A673 (cell line): ENCODE results near the gene SEZ6L2. TPM values are rescaled to one million over a fixed set of nuclear protein-coding genes. Genes with fewer than 3 reads are reported as not detected.

Experiments
- BruUV-seq: library from RNA; stranded (reverse); fragments of 400-500 nt; replicated peaks from 2 replicates; lab custom pipeline; 2021; lab: Mats Ljungman, UMichigan
- CTCF ChIA-PET: fragments of 300-600 bp; sonication (Branson Sonifier 250); formaldehyde crosslinking; loops from one replicate; lab custom pipeline; 2022; ENCODE audit warnings: antibody characterized with exemption; lab: Charles Lee
- POLR2A ChIA-PET: fragments of 300-600 bp; sonication (Branson Sonifier 250); formaldehyde crosslinking; loops from one replicate; lab custom pipeline; 2022; ENCODE audit warnings: antibody characterized with exemption; ENCODE audit not compliant: low non-redundant PET; lab: Charles Lee
- DNase-seq: peaks from one replicate; pipeline ENCODE4 v3.0.0-alpha.2; 2015; ENCODE audit warnings: low spot score
- H3K27ac ChIP-seq: fragments of 200-600 bp; sonication (generic); 2 replicates; pipeline ENCODE4 v1.5.1; 2016; ENCODE audit warnings: mixed run types, low read depth, mild to moderate bottlenecking, mixed read lengths, antibody characterized with exemption, low read length; ENCODE audit not compliant: poor library complexity, severe bottlenecking
- H3K27me3 ChIP-seq: fragments of 200-600 bp; sonication (generic); replicated peaks from 2 replicates; pipeline ENCODE4 v1.6.1; 2017; ENCODE audit warnings: mixed run types, low read depth, mild to moderate bottlenecking, mixed read lengths, antibody characterized with exemption, low read length; ENCODE audit not compliant: insufficient read depth, poor library complexity
- H3K36me3 ChIP-seq: fragments of 200-600 bp; sonication (generic); 2 replicates; pipeline ENCODE4 v1.6.1; 2016; ENCODE audit warnings: mixed run types, mild to moderate bottlenecking, mixed read lengths, antibody characterized with exemption, low read length; ENCODE audit not compliant: insufficient read depth, poor library complexity, severe bottlenecking
- H3K4me1 ChIP-seq: fragments of 200-600 bp; sonication (generic); 2 replicates; pipeline ENCODE4 v1.6.1; 2017; ENCODE audit warnings: mixed run types, mild to moderate bottlenecking, mixed read lengths, antibody characterized with exemption, low read length; ENCODE audit not compliant: insufficient read depth, poor library complexity, severe bottlenecking
- H3K4me3 ChIP-seq: fragments of 200-600 bp; sonication (generic); 2 replicates; pipeline ENCODE4 v1.5.1; 2016; ENCODE audit warnings: low read depth, mixed run types, mild to moderate bottlenecking, mixed read lengths, low read length; ENCODE audit not compliant: poor library complexity, severe bottlenecking
- H3K9me3 ChIP-seq: fragments of 200-600 bp; sonication (generic); 2 replicates; pipeline ENCODE4 v1.6.1; 2016; ENCODE audit warnings: mixed run types, low read depth, mild to moderate bottlenecking, mixed read lengths, antibody characterized with exemption, low read length; ENCODE audit not compliant: poor library complexity, severe bottlenecking
- CTCF ChIP-seq: fragments of 300-800, 200-600 bp; sonication (generic); conservative IDR thresholded peaks from 2 replicates; pipeline ENCODE4 v1.5.1; 2017; ENCODE audit warnings: low read depth, mild to moderate bottlenecking, antibody characterized with exemption, low read length, moderate library complexity, mixed read lengths
- EZH2 ChIP-seq: fragments of 200-600 bp; sonication (generic); IDR thresholded peaks from 2 replicates; pipeline ENCODE4 v1.6.1; 2017; ENCODE audit warnings: borderline replicate concordance, low read depth, mild to moderate bottlenecking, mixed read lengths, antibody characterized with exemption, low read length; ENCODE audit not compliant: poor library complexity, severe bottlenecking
- intact Hi-C: fragments of 100-400 bp; cut with micrococcal nuclease; formaldehyde crosslinking; loops from one replicate; pipeline ENCODE4 v1.10.0; 2022; ENCODE audit not compliant: unreplicated experiment
- total RNA-seq: library from RNA; stranded (reverse); gene quantifications from 2 replicates; pipeline ENCODE4 v1.2.3, GENCODE V29; 2021

Gene SEZ6L2
- total RNA-seq, 1 experiment from 2014 or later = 7.0 TPM

- ChIA-PET CTCF (no interaction called here), POLR2A (no interaction called here)
- Histone ChIP-seq H3K4me3 (no peak overlapping the region), H3K27ac (no peak overlapping the region), H3K9me3 (no peaks in the 10 kb centered on the region), H3K4me1 (no peaks in the 10 kb centered on the region), H3K36me3 (no peaks in the 10 kb centered on the region), H3K27me3 (no peaks in the 10 kb centered on the region)
- intact Hi-C loops = no loop called here
- no peak for DNase-seq
- no TSS peak for BruUV-seq
- TF ChIP-seq EZH2 (no peak), CTCF (no peak)
Observed at GRCh38 chr16:29904947-29905346, 5.6 kb upstream of the SEZ6L2 start.

GRCh38 chr16:29903590-29903989 lies 4.2 kb upstream of the SEZ6L2 start:
- ChIA-PET CTCF (no interaction called here), POLR2A (no interaction called here)
- Histone ChIP-seq H3K4me3 (no peak overlapping the region), H3K9me3 (no peaks in the 10 kb centered on the region), H3K4me1 (peaks cover 5% of the 10 kb centered on the region), H3K27ac (no peak overlapping the region), H3K27me3 (no peaks in the 10 kb centered on the region), H3K36me3 (no peaks in the 10 kb centered on the region)
- TF ChIP-seq EZH2 (no peak), CTCF (no peak)
- no TSS peak for BruUV-seq
- DNase-seq = no peak
- intact Hi-C loops = no loop called here

GRCh38 chr16:29901607-29901945 lies 2.2 kb upstream of the SEZ6L2 start:
- ChIA-PET CTCF (no interaction called here), POLR2A (no interaction called here)
- H3K9me3 ChIP-seq = no peaks in the 10 kb centered on the region
- no TSS peak for BruUV-seq
- DNase-seq = no peak
- H3K4me3 ChIP-seq = no peak overlapping the region
- intact Hi-C loops = no loop called here
- TF ChIP-seq CTCF (no peak), EZH2 (no peak)
- H3K4me1 ChIP-seq = peaks cover 6% of the 10 kb centered on the region
- no peaks in the 10 kb centered on the region for H3K36me3 ChIP-seq
- no peak overlapping the region for H3K27ac ChIP-seq
- no peaks in the 10 kb centered on the region for H3K27me3 ChIP-seq
